ENCODE measurements around the gene MEIOB. TPM values are rescaled to one million over a fixed set of nuclear protein-coding genes. Genes with fewer than 3 reads are reported as not detected.

The MEIOB gene
- total RNA-seq, 2 experiments from 2014 or later: not detected

DNA sequence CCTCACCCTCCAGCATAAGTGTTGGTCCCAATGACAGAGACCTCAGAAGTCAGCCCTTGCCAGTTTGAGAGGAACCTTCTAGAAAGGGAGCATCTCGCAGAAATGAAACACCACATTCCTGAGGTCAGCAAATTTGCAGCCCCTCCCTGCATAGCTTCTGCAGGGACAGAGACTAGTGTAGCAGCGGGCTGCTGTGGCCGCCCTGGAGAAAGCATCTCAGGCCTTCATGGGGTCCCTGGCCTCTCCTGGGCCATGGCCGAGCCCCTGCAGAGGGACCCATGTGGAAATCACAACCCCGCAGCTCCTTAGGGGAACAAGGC lies 34.8 kb upstream of the MEIOB start:
- POLR2A ChIA-PET: no interaction called here
- Mint-ChIP-seq H3K27ac (no peak overlapping the region), H3K36me3 (ENCODE audit: low read depth) (no peaks in the 10 kb centered on the region), H3K4me1 (ENCODE audit: low read depth) (no peaks in the 10 kb centered on the region), H3K9me3 (no peaks in the 10 kb centered on the region), H3K27me3 (peaks cover 4% of the 10 kb centered on the region), H3K4me3 (no peak overlapping the region)
- Histone ChIP-seq H3K27me3 (ENCODE audit: control insufficient read depth in 1 of 2, insufficient read depth in 2 of 2, low read length in 2 of 2) (peaks cover 4 to 19% of the 10 kb centered on the region in 2 experiments), H3K9me3 (ENCODE audit: control insufficient read depth in 1 of 2, insufficient read depth in 1 of 2, low read length in 2 of 2) (no peaks in the 10 kb centered on the region), H3K4me3 (ENCODE audit: low read length) (no peak overlapping the region), H3K4me1 (ENCODE audit: insufficient read depth, low read length) (no peaks in the 10 kb centered on the region), H3K27ac (ENCODE audit: low read depth in 1 of 2, low read length in 2 of 2) (no peak overlapping the region), H3K36me3 (ENCODE audit: insufficient read depth, low read length) (no peaks in the 10 kb centered on the region)
- no peak for ATAC-seq (ENCODE audit: poor library complexity)
- CTCF ChIA-PET: no interaction called here
- intact Hi-C loops (cut with DNase I, micrococcal nuclease): no loop called here
- no peak for DNase-seq
- TF ChIP-seq, protein P1, sequence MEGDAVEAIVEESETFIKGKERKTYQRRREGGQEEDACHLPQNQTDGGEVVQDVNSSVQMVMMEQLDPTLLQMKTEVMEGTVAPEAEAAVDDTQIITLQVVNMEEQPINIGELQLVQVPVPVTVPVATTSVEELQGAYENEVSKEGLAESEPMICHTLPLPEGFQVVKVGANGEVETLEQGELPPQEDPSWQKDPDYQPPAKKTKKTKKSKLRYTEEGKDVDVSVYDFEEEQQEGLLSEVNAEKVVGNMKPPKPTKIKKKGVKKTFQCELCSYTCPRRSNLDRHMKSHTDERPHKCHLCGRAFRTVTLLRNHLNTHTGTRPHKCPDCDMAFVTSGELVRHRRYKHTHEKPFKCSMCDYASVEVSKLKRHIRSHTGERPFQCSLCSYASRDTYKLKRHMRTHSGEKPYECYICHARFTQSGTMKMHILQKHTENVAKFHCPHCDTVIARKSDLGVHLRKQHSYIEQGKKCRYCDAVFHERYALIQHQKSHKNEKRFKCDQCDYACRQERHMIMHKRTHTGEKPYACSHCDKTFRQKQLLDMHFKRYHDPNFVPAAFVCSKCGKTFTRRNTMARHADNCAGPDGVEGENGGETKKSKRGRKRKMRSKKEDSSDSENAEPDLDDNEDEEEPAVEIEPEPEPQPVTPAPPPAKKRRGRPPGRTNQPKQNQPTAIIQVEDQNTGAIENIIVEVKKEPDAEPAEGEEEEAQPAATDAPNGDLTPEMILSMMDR (IDR thresholded peaks at IDR 0.05): no peak

DNA sequence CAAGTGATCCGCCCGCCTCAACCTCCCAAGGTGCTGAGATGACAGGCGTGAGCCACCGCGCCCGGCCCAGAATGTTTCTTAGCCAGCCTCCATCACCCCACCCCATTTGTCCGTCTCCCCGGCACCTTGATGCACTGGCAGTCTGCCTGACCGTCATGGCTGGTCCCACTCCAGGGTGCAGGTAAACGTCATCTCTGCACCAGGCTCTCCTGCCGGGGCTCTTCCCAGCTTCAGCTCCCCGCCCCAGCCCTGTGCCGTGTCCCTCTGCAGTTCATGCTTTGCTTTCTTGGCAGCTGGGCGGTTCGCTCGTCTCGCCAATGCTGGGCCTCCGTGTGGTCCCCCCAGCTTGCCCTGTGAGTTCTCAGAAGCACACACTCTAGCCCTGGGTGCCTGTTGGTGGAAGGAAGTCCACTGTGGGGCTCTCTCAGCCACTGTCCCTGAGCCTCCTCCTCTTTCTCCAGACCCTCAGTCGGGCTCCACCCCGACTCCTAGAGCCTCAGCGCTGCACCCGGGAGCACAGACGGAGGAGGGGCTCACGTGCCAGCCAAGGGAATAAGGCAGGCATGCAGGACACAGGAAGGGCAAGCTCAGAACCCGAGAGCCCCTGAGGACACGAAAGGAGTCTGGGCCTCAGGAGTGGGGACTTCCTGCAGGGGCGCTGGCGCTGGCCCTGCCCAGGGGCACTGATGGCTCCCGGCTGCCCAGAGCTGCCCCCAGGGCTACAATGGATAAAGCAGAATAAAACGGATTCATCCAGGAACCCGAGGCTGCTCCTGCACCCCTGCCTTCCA lies 34.3 kb upstream of the MEIOB start:
- H3K27me3 ChIP-seq (ENCODE audit: control insufficient read depth in 1 of 2, insufficient read depth in 2 of 2, low read length in 2 of 2): peaks cover 4 to 19% of the 10 kb centered on the region in 2 experiments
- POLR2A ChIA-PET: no interaction called here
- no peak overlapping the region for H3K27ac Mint-ChIP-seq
- intact Hi-C loops (cut with DNase I, micrococcal nuclease): no loop called here
- ATAC-seq (ENCODE audit: poor library complexity): no peak
- no peaks in the 10 kb centered on the region for H3K9me3 ChIP-seq (ENCODE audit: control insufficient read depth in 1 of 2, insufficient read depth in 1 of 2, low read length in 2 of 2)
- H3K4me3 Mint-ChIP-seq: no peak overlapping the region
- H3K4me3 ChIP-seq (ENCODE audit: low read length): no peak overlapping the region
- CTCF ChIA-PET: no interaction called here
- no peak overlapping the region for H3K27ac ChIP-seq (ENCODE audit: low read depth in 1 of 2, low read length in 2 of 2)
- TF ChIP-seq, protein P1 (IDR thresholded peaks at IDR 0.05): no peak
- H3K4me1 Mint-ChIP-seq (ENCODE audit: low read depth): no peaks in the 10 kb centered on the region
- H3K4me1 ChIP-seq (ENCODE audit: insufficient read depth, low read length): no peaks in the 10 kb centered on the region
- no peaks in the 10 kb centered on the region for H3K9me3 Mint-ChIP-seq
- H3K36me3 ChIP-seq (ENCODE audit: insufficient read depth, low read length): no peaks in the 10 kb centered on the region
- H3K36me3 Mint-ChIP-seq (ENCODE audit: low read depth): no peaks in the 10 kb centered on the region
- H3K27me3 Mint-ChIP-seq: peaks cover 4% of the 10 kb centered on the region
- DNase-seq: no peak

DNA sequence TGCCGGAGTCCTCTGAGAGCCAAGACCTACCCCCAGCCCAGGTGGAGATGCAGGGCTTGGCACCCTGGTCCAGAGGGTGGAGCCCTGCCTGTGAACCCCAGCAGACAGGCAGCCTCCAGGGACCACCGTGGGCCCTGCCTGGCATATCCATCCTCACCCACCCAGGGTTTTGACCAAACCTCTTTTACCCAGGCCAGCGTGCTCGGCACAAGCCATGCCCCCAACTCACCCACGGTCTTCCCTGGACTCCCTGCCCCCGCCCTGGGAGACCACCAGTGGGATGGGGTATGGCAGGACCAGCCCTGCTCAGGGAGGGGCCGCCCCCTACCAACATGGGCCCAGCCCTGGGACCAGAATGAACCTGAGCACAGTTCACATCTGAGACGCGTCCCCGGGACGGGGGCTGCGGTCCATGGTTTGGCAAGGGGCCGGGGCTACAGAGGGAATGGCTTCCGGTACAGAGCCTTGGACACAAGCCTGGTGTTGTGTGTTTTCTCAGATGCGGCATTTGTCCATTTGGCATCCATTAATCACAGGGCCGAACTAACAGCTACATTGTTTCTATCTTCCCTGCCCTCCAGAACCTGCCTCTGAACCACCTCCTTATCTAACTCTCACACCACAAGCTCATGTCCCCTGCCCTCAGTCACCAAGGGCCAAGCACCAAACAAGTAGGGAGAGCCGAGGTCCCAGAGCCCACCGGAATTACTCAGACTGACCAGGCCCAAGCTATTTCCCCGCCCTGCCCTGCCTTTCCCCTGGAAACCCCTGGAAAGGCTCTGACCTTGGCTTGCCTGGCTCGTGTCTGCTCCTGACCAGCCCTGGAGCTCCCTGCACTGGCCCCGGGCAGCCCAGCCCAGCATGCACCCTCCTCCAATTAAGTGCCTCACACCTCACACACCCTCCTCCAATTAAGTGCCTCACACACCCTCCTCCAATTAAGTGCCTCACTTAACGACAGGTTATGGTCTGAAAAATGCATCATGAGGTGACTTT lies 32.2 kb upstream of the MEIOB start:
- TF ChIP-seq, protein P1 (IDR thresholded peaks at IDR 0.05): no peak
- ATAC-seq (ENCODE audit: poor library complexity): no peak
- Histone ChIP-seq H3K27me3 (ENCODE audit: control insufficient read depth in 1 of 2, insufficient read depth in 2 of 2, low read length in 2 of 2) (peaks cover 0 to 14% of the 10 kb centered on the region in 2 experiments), H3K36me3 (ENCODE audit: insufficient read depth, low read length) (no peaks in the 10 kb centered on the region), H3K4me1 (ENCODE audit: insufficient read depth, low read length) (no peaks in the 10 kb centered on the region), H3K9me3 (ENCODE audit: control insufficient read depth in 1 of 2, insufficient read depth in 1 of 2, low read length in 2 of 2) (no peaks in the 10 kb centered on the region), H3K4me3 (ENCODE audit: low read length) (no peak overlapping the region), H3K27ac (ENCODE audit: low read depth in 1 of 2, low read length in 2 of 2) (no peak overlapping the region)
- Mint-ChIP-seq H3K4me3 (no peak overlapping the region), H3K36me3 (ENCODE audit: low read depth) (no peaks in the 10 kb centered on the region), H3K9me3 (no peaks in the 10 kb centered on the region), H3K27ac (no peak overlapping the region), H3K27me3 (peaks cover 4% of the 10 kb centered on the region), H3K4me1 (ENCODE audit: low read depth) (no peaks in the 10 kb centered on the region)
- intact Hi-C loops (cut with DNase I, micrococcal nuclease): no loop called here
- DNase-seq: no peak
- ChIA-PET POLR2A (no interaction called here), CTCF (no interaction called here)

All from CD4-positive, alpha-beta T cell (primary cell).